ACC112 (cell line): ENCODE results near the gene ZDBF2.
"Not testable (repeated sequence)": the region's sequence is repeated elsewhere in the genome, so short reads cannot be mapped to it uniquely, and the experiment has no call there.

Source experiments
- H2AFZ ChIP-seq: fragments of 200-600 bp; sonication (generic); one replicate; pipeline ENCODE4 v1.6.0; 2017; ENCODE audit warnings: antibody characterized with exemption, low read length; ENCODE audit not compliant: unreplicated experiment
- H3K27ac ChIP-seq: fragments of 200-600 bp; sonication (generic); 2 replicates; pipeline ENCODE4 v1.5.1; 2014; ENCODE audit warnings: low read depth, mild to moderate bottlenecking, antibody characterized with exemption, low read length, moderate library complexity
- H3K27me3 ChIP-seq: fragments of 200-600 bp; sonication (generic); 2 replicates; pipeline ENCODE4 v1.6.1; 2014; ENCODE audit warnings: mild to moderate bottlenecking, antibody characterized with exemption, low read length, moderate library complexity, mixed read lengths; ENCODE audit not compliant: insufficient read depth
- H3K36me3 ChIP-seq: fragments of 200-600 bp; sonication (generic); 2 replicates; pipeline ENCODE4 v1.6.1; 2016; ENCODE audit warnings: mild to moderate bottlenecking, antibody characterized with exemption, low read length, moderate library complexity, mixed read lengths; ENCODE audit not compliant: insufficient read depth
- H3K4me1 ChIP-seq: fragments of 200-600 bp; sonication (generic); one replicate; pipeline ENCODE4 v1.6.1; 2016; ENCODE audit warnings: low read length, mixed read lengths; ENCODE audit not compliant: insufficient read depth, unreplicated experiment, control insufficient read depth
- H3K4me3 ChIP-seq: fragments of 200-600 bp; sonication (generic); 2 replicates; pipeline ENCODE4 v1.5.1; 2014; ENCODE audit warnings: mild to moderate bottlenecking, low read depth, low read length
- H3K79me2 ChIP-seq: fragments of 200-600 bp; sonication (generic); one replicate; pipeline ENCODE4 v1.6.0; 2016; ENCODE audit warnings: low read length; ENCODE audit not compliant: control insufficient read depth, unreplicated experiment, insufficient read depth

Gene ZDBF2

DNA sequence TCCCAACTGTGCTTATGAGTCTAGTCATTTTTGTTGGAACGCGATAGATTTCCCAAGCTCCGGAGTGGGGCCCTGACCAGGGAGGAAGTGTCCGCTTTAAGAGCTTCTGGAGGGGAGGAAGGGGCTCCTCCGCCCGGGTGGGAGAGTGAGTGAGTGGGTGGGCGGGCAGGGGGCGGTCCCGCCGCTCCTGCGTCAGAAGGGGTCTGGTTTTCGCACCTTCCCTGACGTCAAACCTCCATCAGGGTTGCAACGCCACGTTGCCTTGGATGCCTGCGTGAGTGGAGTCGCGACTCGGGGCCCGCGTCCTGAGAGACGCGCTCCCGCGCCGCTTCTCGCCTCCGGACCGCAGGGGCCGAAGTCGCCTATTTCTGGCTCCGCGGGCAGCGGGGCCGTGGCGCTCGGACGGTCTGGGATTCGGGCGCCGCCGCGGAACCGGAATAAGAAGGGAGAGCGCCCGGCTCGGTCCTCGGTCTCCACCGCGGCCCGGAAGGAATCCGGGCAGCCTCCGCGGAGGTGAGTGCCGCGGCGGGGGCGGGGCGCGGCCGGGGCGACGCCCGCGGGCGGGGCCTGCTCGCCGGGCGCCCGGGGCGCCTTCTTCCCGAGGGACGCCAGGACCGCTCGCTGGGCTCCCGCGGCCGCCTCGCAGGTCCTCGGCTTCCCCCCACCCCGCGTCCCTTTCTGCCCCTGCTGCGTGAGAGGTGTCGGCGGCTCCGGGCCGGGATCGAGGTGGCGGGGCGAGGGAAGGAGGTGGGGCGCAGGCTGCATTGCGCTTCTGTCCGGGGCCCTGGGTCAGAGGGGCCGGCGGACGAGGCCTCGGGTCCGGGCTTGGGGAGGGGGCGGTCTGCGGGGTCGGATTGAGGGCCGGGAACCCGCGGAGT is at the start of gene ZDBF2:
Gene ZDBF2, plus strand, starts transcription at position 230 of the 878 bp plus-strand sequence. CDS start 7,187 bp downstream, outside the sequence.
- peak within 1 kb of the TSS; percentile 69; the same call in 1 of the 2 replicates for H3K27ac ChIP-seq
- peak within 1 kb of the TSS; percentile 57 for H2AFZ ChIP-seq
- peaks cover 69% of the 10 kb centered on the region for H3K27me3 ChIP-seq
- H3K4me3 ChIP-seq, result peak within 1 kb of the TSS; percentile 81
- peaks cover 13% of the 10 kb centered on the region for H3K79me2 ChIP-seq
- no peaks in the 10 kb centered on the region for H3K36me3 ChIP-seq
- peaks cover 5% of the 10 kb centered on the region for H3K4me1 ChIP-seq

DNA sequence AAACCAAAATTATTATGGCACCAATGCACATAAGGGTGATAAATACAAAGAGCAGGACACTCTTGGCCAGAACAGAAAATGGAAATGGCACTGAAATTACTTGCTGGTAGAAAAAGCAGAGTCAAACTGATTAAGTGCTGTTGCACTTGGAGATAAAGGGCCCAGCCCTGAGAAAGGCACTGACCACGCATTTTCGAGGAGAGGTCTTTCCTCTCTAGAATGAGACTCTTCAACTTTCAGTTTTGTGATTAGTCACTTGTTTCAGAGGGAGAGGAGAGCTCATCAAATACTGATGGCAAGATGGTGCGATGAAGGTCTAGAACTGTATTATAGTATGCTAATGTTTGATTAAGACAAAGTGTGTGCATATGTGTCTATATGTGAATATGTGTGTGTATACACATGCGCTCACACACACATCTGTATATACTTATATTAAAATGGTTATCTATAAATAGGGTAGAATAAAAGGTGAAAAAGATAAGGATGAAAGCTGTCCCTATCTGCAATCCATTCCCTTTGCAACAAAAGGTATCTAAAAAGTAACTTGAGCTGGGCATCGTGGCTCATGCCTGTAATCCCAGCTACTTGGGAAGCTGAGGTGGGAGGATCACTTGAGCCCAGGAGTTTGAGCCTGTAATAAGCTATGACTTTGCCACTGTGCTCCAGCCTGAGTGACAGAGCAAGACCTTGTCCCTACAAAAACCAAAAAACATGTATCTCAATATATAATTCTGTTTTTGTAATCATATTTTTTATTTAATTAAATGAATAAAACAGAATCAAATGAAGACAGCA is 48.8 kb upstream of the ZDBF2 start:
- Histone ChIP-seq H3K27me3 (peaks cover 2% of the 10 kb centered on the region; the same call in 1 of the 2 replicates), H2AFZ (no peak overlapping the region), H3K4me3 (no peak overlapping the region)

DNA sequence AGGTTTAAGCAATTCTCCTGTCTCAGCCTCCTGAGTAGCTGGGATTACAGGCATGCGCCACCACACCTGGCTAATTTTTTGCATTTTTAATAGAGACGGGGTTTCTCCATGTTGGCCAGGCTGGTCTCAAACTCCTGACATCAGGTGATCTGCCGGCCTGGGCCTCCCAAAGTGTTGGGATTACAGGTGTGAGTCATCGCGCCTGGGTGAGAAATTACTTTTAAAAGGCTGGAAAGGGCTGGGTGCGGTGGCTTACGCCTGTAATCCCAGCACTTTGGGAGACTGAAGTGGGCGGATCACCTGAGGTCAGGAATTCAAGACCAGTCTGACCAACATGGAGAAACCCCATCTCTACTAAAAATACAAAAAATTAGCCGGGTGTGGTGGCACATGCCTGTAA is 45.8 kb upstream of the ZDBF2 start:
- H3K4me1 ChIP-seq, H3K27me3 ChIP-seq, H3K27ac ChIP-seq, H3K79me2 ChIP-seq, H3K36me3 ChIP-seq, H3K4me3 ChIP-seq, H2AFZ ChIP-seq: not testable (repeated sequence)

More for the DNA sequence above, 48.8 kb upstream of the ZDBF2 start:
- Histone ChIP-seq H3K4me1 (no peaks in the 10 kb centered on the region), H3K36me3 (no peaks in the 10 kb centered on the region), H3K79me2 (no peaks in the 10 kb centered on the region), H3K27ac (no peak overlapping the region)

DNA sequence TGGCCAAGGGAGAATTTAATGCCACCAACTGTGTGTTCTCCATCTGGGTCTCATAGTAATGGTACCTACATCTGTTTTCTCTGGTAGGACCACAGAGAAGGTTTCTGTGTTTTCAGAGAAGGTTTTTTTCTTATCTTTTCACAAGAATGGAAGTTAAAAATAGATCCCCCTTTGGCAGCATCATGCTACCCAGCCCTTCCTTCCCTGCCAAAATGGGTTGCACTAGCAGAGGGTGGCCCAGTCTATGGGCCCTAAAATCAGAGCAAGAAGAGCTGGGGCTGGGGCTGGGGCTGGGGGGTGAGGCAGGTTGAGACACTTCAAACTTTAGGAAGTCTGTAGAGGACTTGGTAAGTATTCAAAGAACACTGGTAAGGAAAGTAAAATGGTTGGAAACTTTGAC is 44.8 kb upstream of the ZDBF2 start:
- Histone ChIP-seq H3K27ac (no peak overlapping the region), H3K4me1 (no peaks in the 10 kb centered on the region), H3K36me3 (no peaks in the 10 kb centered on the region), H3K27me3 (peaks cover 2% of the 10 kb centered on the region; the same call in 1 of the 2 replicates), H3K4me3 (no peak overlapping the region), H2AFZ (no peak overlapping the region), H3K79me2 (no peaks in the 10 kb centered on the region)

DNA sequence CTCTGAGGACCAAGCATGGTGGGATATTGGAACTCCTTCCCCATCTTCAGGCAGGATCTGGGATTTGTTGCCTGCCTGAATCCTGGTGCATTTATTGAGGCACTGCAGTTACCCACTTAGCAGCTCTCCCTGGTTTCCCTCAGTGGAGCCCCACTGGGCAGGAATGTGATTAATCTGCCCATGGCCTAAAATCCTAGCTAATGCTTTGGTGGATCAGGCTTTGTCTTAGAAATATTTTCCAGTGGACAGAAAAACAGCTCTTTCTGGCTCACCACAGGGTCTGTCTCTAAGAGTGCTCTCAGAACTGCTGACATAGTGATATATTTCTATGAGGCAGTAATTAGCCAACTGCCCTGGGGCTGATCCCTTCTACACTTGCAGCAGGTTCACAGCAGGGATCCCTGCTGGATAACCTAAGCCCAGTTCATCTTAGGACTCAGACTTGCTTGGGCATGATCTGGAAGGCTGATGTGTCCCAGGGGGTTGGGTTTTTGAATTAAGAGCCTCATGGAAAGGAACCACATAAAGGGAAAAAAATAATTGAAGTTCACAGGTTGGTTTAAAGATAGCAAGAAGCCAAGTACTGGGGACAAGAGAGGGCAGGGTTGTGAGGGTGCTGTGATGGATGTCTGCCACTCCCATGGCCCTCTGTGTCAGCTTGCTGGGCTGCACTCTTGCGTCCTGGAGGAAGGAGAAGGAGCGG is 44.3 kb upstream of the ZDBF2 start:
- Histone ChIP-seq H3K27ac (no peak overlapping the region), H3K36me3 (no peaks in the 10 kb centered on the region), H3K79me2 (no peaks in the 10 kb centered on the region), H3K4me1 (no peaks in the 10 kb centered on the region), H3K27me3 (peaks cover 2% of the 10 kb centered on the region; the same call in 1 of the 2 replicates), H3K4me3 (no peak overlapping the region), H2AFZ (no peak overlapping the region)

DNA sequence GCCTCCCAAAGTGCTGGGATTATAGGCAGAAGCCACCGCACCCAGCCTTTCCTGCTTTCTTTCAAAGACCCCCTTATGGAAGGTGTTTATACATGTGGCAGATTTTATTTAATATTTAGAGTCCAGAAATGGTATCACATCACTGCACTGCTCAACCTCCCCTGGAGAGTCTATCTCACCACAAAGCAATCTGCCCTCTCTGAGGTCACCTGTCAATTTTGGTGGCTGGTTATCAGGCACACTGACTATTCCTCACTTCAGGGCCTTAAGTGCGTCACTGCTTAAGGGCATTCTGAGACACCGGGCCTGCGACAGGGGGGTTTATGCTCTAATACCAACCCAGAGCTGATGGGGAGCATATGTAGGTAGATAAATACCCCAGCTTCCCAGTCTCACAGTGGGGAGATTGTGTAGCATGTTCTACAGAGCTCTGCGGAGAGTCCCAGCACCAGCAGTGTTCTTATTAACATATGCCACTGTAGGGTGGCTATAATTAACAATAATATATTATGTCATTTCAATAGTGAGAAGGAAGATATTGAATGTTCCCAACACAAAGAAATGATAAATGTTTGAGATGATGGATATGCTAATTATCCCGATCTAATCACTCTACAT is 42.7 kb upstream of the ZDBF2 start:
- H3K79me2 ChIP-seq, result no peaks in the 10 kb centered on the region
- H3K4me1 ChIP-seq, result no peaks in the 10 kb centered on the region
- H3K36me3 ChIP-seq, result no peaks in the 10 kb centered on the region
- no peak overlapping the region for H2AFZ ChIP-seq
- H3K4me3 ChIP-seq, result no peak overlapping the region
- H3K27me3 ChIP-seq, result peaks cover 2% of the 10 kb centered on the region; the same call in 1 of the 2 replicates
- no peak overlapping the region for H3K27ac ChIP-seq

DNA sequence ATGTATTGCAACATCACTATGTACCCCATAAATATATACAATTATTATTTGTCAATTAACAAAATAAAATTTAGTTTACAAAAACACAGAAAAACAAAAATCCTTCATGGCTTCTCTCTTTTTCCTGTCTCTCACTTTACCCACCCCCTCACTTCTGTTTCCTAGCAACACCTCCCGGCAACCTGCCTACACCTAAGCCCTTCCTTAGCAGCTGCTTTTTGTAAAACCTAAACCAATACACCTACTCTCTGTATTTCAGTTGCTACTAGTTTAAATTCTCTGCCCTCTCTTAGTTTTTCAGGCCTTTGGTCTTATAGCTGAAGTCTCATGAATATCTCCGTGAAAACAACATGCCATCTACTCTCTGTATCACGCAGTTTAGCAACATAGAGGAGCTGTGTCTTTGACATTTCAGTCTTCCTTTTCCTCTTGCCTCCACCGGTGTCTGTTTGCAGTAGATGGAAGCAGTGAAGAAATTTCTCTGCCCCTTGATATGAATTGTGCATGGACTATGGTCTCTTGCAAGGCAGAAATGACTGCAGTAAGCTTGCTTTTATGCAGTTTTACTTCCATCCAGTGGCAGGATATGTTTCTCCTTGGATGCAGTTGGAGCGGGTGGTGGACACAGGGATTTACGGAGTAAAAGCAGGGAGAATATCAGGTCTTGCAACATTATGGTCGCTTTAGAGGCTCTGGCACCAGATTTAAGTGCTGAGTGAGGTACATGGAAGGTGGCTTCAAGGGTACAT is 42.0 kb upstream of the ZDBF2 start:
- Histone ChIP-seq H3K4me3 (no peak overlapping the region), H3K36me3 (no peaks in the 10 kb centered on the region), H3K4me1 (no peaks in the 10 kb centered on the region), H3K27me3 (peaks cover 2% of the 10 kb centered on the region; the same call in 1 of the 2 replicates), H2AFZ (no peak overlapping the region), H3K79me2 (no peaks in the 10 kb centered on the region), H3K27ac (no peak overlapping the region)

DNA sequence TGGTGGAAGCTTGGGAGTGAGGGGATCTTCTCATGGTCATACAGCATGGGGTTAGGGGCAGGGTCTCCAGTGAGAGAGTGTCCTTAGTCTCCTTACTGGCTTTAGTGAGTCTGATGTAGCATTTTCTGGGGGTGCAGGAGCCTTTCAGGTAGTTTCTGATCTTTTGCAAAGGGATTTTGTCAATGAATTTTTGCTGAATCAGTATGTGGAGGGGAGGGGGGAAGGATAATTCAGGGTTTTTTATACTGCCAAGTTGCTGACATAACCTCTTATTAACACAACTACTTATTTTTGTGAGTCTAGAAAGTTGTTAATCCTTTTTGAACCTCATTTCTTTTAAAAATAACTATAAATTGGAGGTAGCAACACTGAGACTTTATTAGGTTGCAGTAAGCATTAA is 35.3 kb upstream of the ZDBF2 start:
- H3K4me1 ChIP-seq, result no peaks in the 10 kb centered on the region
- no peaks in the 10 kb centered on the region for H3K79me2 ChIP-seq
- no peak overlapping the region for H3K4me3 ChIP-seq
- no peaks in the 10 kb centered on the region for H3K36me3 ChIP-seq
- H3K27me3 ChIP-seq, result peaks cover 7% of the 10 kb centered on the region; the same call in 1 of the 2 replicates
- no peak overlapping the region for H3K27ac ChIP-seq
- no peak overlapping the region for H2AFZ ChIP-seq

DNA sequence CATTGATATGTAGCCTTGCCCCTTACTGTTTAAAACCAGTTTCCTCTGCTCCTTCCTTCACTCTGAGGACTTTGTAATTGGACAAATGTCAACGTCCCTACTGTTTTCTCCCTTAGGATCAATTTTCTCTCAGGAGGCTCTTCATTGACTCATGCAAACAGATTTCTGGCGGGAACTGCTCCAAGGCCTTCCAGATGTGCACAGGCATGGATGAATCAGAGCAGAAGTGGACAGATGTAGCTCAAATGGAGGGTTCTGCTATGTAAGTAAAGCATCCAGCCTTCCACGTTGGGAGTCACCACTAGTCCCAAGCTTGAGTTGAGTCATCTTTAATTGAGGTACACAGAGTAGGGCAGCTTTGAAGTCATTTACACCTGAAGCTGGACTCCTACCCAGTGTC is 34.1 kb upstream of the ZDBF2 start:
- Histone ChIP-seq H3K27me3 (peaks cover 7% of the 10 kb centered on the region; the same call in 1 of the 2 replicates), H3K79me2 (no peaks in the 10 kb centered on the region), H3K27ac (no peak overlapping the region), H3K36me3 (no peaks in the 10 kb centered on the region), H3K4me1 (no peaks in the 10 kb centered on the region), H3K4me3 (no peak overlapping the region), H2AFZ (no peak overlapping the region)
